HG03060 (cell line): ENCODE results near the gene STAU1.

Experiments used
- ATAC-seq: cut with Tn5 transposase; IDR thresholded peaks from one replicate; pipeline ENCODE4 v1.9.1; 2021; ENCODE audit warnings: low read depth, moderate number of reproducible peaks; ENCODE audit not compliant: unreplicated experiment

STAU1 gene

GRCh38 chr20:49078310-49078709, 109.8 kb downstream of the STAU1 start:
- ATAC-seq, result no peak

GRCh38 chr20:49074521-49074920, 113.6 kb downstream of the STAU1 start:
- no peak for ATAC-seq
